Hematopoietic multipotent progenitor cell treated with erythropoietin and hydrocortisone succinate and interleukin-3 and kit ligand, for 15 days (in vitro differentiated cells): Measurements from ENCODE around the gene POLD2.

ENCODE experiments used
- DNase-seq: peaks from one replicate; pipeline ENCODE4 v3.0.0-alpha.2; 2015; ENCODE audit warnings: low spot score

POLD2 gene

GRCh38 chr7:44152971-44153947 lies 29.9 kb upstream of the POLD2 start:
- DNase-seq, result no peak

- DNase-seq, result no peak
These were observed 28.6 kb upstream of the POLD2 start for GRCh38 chr7:44151956-44152355.

GRCh38 chr7:44150966-44151941 lies 27.9 kb upstream of the POLD2 start:
- no peak for DNase-seq

- DNase-seq, result no peak
These were observed 27.1 kb upstream of the POLD2 start for GRCh38 chr7:44150466-44150832.

- no peak for DNase-seq
These were observed 26.5 kb upstream of the POLD2 start for GRCh38 chr7:44149571-44150465.

GRCh38 chr7:44148961-44149536 lies 25.7 kb upstream of the POLD2 start:
- DNase-seq, result no peak

GRCh38 chr7:44148166-44148565 lies 24.8 kb upstream of the POLD2 start:
- no peak for DNase-seq

- no peak for DNase-seq
These were observed 24.0 kb upstream of the POLD2 start for GRCh38 chr7:44147026-44147991.

GRCh38 chr7:44145969-44146911 lies 22.9 kb upstream of the POLD2 start:
- DNase-seq, result peak; percentile 31

GRCh38 chr7:44145479-44145968 lies 22.2 kb upstream of the POLD2 start:
- no peak for DNase-seq

GRCh38 chr7:44144968-44145478 lies 21.7 kb upstream of the POLD2 start:
- DNase-seq, result no peak

GRCh38 chr7:44144426-44144967 lies 21.1 kb upstream of the POLD2 start:
- no peak for DNase-seq

- no peak for DNase-seq
These were observed 20.4 kb upstream of the POLD2 start for GRCh38 chr7:44143646-44144250.

GRCh38 chr7:44142028-44142427 lies 18.7 kb upstream of the POLD2 start:
- no peak for DNase-seq

GRCh38 chr7:44141221-44141850 lies 18.0 kb upstream of the POLD2 start, which contains the start of gene MYL7:
Gene MYL7 (minus strand): TSS chr7:44141332. CDS start chr7:44141305, 27 bp downstream.
- no peak for DNase-seq

GRCh38 chr7:44140341-44140740 lies 17.0 kb upstream of the POLD2 start:
- DNase-seq, result no peak
